T-helper 22 cell (primary cell): ENCODE results near the gene CEP104.
"Not testable (repeated sequence)": the region's sequence is repeated elsewhere in the genome, so short reads cannot be mapped to it uniquely, and the experiment has no call there.

Source experiments
- DNase-seq: peaks from one replicate; pipeline ENCODE4 v3.0.0-alpha.2; 2020; ENCODE audit warnings: low read depth

The CEP104 gene

DNA sequence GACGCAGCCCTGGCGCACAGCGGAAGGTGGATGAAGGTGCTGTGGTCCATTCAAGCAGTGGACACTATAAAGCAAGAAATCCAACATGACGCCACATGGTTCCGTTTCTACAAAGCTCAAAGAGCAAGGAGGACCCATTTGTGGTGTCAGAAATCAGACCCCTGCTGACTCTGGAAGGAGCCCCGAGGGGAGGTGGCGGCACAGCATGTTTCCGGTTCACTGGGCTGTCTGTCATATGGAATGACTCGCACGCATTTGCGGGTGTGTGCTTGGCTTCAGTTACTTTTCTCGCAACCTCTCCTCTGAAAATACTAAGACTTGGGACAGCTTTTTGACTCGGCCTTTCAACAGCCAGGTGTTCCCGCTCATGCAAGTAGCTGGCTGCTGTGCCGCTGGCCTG, 31.7 kb downstream of the CEP104 start:
- DNase-seq: no peak

DNA sequence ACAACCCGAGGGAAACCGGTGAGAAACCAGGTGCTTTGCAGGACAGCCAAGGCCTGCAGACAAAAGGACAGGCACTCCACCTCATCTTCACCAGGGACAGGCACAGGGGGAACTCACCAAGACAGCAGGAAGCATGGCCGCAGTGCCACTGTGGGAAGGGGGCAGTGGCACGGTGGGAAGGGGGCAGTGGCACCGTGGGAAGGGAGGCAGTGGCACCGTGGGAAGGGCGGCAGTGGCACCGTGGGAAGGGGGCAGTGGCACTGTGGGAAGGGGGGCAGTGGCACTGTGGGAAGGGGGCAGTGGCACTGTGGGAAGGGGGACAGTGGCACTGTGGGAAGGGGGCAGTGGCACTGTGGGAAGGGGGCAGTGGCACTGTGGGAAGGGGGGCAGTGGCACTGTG, 32.4 kb downstream of the CEP104 start:
- no peak for DNase-seq

DNA sequence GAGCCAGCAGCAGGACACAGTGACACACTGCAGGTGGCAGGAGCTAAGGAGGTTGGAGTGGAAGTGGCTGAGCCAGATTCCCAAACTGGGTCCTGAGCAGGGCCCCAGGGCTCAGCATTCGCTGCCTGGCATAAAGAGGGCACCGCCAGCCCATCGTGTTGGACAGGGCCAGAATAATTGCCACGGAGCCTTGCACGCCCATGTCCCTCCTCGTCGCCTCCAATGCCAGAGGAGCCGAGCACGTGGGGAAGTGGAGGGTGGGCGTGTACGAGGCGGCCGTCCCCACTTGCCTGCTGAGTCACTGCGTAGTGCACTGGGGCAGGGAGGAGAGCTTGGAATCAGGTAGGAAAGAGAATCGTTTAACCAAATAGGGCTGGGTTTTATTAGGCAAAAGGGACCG, 34.6 kb downstream of the CEP104 start:
- no peak for DNase-seq

DNA sequence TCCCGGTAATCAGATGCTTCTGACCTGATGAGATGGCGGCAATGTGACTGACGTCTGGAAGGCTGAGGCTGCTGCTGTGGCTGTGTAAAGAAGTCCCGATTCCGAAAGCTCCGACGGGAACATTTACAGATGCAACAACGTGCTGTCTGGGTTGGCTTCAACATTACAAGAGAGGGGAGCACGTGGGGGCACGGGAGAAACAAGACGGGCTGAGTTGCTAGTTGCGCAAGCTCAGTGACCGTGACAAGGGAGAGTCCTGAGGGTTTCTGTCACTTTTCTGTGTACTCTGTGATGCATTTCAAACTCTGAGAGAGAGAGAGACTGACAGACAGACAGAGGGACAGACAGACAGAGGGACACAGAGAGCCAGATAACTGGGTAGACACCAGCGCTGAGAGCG, 35.1 kb downstream of the CEP104 start:
- no peak for DNase-seq

DNA sequence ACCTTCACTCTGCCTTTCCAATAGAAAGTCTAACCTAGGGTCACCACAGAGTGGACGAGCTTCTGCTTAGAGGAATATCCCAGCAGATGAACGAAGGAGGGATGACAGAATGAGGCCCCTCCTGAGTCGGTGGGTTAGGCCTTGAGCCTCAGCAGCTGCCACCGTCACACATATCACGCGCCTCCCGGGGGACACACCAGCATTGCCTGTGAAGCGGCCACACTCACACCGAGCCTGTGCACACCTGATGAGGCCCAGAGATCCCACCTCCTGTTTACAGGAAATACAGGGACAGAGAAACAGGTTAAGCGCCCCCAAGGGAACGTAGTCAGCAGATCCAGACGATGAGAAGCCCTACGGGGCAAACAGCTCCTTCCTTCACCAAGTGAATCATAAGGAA, 35.6 kb downstream of the CEP104 start:
- DNase-seq: no peak

DNA sequence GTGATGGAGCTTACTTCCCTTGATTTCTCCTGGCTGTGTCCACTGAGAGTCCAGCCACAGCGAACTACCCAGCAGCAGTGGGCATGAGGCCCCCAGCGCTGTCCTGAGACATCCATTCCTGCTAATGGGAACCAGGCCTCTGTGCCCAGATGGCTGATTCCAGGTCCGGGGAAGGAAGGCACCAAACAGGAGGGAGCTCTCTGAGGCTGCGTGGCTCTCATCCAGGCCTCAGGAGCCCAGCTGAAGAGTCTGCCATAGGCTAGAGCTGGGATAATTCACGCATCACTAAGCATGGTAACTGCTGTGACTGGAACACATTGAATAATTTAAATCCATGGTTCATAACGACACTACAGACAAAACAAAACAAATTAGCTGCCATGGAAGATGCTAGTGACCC, 36.0 kb downstream of the CEP104 start:
- no peak for DNase-seq

DNA sequence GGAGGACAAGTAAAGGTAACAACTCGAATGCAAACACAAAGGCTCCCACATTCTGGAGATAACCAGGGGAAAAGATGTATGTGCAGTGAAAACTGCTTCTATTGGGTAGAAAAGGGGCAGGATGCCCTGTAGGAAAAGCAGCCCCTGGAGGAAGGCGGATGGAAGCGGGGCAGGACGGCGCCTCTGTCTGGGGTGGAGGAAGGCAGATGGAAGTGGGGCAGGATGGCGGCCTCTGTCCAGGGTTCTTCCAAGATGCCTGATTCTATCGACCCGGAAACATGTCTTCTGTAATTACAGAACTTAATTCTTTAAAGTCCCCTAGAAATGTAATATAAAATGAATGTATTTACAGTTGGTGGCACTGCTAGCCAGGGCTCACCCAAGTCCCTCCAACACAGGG, 36.7 kb downstream of the CEP104 start:
- DNase-seq: no peak

DNA sequence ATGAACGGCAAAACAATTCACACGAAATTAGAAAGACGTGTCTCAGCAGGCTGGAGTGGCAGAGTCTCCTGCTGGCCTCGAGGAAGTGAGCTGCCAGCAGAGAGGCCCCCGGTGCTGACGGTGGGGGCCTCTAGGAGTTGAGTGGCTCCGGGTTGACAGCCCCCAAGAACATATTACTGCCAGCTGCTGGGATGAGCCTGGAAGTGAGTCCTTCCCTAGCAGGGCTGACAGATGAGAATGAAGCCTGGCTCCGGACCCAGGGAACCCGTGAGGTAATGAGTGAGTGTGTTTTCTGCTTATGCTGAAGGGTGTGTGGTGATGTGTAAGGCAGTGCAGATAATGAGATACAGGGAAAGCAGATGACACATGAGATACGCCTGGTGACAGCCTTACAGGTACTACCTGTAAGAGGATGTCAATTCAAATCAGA, 37.2 kb downstream of the CEP104 start:
- no peak for DNase-seq

DNA sequence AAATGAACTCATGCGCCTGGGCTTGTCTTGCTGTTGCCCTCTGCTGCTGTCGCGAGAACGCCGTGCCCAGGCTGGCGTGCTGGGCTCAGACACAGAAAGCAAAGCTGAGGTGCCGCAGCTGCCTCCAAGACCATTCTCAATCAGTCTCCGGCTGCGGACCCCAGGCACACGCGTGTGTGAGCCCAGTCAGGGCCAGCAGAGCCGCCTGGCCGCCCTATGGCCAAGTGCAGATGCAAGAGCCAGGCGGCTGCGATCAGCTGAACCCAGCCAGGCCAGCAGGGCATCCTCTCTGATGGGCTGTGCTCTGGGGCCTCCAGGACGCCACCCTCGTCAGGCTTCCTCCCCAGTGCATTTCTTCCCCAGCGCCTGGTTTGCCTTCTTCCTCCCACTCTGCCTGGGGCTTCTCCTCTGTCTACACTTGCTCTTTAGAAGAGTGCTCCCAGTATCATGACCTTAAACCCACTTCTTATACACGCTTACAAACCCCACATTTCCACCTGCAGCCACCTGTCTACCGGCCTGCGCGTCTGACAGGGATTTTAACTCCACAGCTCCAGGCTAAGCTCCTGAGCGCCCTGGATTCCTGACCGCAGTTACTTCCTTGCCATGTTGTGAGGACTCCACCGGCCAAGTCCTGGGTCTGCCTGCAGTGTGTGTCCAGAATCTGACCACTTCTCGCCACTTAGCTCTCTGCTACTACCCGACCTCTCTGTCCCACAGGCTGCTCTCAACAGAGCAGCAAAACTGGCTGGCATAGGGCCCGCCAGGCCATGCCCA, 39.0 kb downstream of the CEP104 start:
- DNase-seq: no peak

DNA sequence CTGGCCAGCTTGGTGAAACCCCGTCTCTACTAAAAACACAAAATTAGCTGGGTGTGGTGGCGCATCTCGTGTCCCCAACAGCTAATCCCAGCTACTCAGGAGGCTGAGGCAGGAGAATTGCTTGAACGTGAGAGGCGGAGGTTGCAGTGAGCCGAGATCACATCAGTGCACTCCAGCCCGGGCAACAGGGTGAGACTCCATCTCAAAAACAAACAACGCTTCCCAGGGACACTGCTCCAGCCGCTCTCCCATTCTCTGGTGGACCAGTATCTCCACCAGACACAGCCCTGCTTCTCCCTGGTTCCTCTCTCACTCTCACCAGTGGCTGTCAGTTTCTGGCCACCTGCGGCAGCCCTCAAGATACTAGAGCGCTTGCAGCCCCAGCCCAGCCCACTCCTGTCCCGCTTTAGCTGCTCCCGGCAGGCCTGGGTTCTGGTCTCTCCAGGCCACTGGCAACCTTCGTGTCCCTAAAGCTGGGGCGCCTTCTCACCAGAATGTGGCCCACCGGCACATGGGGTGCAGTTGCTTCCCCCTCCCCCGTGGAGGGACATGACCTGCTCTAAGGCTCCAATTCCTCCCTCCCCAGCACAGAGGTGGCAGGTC, 39.8 kb downstream of the CEP104 start:
- DNase-seq: no peak

DNA sequence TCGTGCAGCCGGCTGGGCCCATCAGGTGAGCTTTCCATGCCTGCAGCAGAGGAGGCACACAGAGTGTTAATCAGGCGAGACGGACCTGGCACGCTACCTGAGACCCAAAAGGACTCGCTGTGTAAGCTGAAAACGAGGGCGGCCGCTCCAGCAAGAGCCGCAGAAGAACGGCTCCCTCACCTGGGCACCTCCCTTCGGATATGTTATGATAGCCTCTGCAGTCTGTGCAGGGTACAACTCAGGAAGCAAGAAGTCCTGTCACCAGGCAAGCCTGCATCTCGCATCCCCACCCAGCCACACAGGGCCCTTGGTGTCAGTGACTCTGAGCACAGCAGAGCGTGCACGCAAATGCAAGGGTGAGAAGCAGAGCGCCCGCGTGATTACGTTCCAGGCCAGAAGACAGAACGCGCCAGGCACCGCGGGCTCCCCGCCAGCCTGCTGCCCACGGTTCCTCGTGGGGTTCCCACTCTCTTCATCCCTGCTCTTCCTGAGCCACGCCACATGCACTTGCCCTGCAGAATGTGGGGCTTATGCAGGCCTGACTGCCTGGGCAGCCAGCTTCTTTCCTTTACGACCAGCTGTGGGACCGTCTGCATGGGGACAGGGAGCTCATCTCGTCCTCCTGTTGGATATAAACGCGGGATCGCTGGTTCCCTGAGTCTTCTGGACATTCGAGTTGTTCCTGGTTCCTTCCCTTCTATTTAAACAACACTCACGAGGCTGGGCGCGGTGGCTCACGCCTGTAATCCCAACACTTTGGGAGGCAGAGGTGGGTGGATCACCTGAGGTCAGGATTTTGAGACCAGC, 40.5 kb downstream of the CEP104 start:
- no peak for DNase-seq

DNA sequence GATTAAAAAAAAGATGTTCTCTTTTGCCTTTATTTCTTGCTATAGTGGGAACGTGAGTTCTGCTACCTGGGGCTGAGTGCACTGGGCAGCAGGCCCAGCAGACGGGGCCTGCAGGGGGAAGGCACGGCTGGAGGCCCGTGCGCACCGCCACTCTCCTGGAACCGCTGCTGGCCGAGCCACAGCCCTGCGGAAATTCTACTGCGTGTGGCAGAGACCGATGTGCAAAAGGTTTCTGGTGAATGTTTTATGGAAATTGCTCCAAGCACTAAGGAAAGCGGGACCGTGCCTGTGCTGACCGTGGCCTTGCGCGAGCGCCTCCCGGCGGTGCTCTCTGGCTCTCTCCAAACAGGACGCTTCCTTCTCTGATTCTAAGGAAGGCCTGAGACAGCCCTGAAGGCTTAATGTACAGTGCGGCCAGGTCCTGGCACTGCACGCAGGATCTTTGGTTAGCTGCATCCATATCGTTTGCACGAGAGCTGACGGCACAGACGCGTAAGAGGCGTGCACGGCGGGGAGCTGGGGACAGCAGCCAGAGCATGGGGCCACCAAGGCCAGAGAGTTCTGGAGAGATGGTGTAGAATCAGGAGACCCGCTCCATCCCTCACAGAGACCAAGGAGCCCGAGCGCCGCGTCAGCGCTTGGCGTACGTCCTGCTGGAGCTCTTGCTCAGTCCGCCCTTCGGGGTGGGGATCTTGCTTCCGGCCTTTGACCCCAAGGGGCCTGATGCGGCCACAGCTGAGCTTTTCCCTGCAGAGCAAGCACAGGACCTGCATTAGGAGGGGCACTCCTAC, 42.0 kb downstream of the CEP104 start:
- no peak for DNase-seq

DNA sequence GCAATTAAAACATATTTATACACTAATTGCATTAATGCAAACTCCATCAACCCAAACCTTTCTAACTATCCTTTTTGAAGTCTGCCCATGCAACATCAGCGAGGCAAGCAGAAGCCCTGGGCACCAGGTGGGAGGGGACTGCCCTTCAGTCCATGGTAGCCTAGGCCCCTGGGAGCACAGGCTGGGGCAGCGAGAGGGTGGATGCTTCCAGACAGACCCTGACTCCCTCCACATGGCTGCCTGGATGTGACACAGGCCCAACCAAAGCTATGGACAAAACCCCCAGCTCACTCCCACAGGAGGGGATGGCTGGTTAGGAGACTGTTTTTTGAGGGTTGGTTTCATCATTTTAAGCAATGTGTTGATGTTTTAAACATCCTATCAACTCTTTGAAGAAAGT, 42.9 kb downstream of the CEP104 start:
- DNase-seq: no peak

DNA sequence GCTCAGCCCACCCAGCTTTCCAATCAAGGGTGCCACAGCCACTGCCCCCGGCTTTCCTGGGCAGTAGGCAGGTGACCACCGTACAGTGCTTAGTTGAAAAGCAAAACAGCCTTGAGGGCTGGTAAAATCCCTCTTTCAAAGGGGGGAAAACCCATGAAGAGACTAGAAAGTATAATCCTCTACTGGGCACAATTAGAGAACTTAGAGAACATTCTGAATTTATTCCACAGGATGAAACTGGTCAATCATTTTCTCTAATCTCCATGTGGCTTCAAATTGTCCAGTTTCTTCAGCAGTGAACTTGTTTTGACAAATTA, 45.5 kb downstream of the CEP104 start:
- no peak for DNase-seq

DNA sequence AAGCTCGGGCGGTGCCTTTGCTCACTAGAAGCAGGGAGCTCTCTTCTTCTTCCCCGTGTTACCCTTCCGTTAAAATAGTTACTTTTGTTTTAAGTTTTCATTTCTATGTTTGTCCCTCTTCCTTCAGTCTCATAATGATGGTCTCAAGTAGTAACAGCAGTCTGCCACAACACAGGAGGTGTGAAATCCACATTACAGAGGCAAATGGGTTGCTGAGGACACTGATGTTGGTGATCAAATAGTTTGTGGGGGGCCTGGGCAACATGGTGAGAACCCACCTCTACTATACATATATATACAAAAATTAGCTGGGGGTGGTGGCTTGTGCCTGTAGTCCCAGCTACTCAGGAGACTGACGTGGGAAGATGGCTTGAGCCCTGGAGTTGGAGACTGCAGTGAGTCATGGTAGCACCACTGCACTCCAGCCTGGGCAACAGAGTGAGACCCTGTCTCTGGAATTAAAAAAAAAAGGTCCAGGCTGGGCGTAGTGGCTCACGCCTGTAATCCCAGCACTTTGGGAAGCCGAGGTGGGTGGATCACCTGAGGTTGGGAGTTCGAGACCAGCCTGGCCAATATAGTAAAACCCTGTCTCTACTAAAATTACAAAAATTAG, 46.8 kb downstream of the CEP104 start:
- not testable (repeated sequence) for DNase-seq

DNA sequence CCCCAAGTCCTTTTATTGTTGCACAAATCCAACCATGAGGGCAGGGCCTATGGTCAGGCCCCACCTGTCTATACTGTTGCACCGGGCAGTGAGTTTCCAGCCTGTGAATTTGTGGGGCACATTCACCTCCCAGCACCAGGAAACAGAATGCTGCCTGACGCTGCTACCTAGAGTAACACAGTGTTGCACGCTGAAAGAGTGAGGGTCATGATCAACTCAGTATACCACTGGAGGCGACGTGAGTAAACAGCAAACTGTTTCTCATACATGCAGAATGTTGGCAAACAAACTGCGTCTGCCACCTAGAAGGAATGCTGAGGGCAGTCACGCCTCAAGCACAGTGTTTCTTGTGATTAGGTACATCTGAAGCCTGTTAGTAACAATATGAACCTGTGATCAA, 47.3 kb downstream of the CEP104 start:
- DNase-seq: no peak

DNA sequence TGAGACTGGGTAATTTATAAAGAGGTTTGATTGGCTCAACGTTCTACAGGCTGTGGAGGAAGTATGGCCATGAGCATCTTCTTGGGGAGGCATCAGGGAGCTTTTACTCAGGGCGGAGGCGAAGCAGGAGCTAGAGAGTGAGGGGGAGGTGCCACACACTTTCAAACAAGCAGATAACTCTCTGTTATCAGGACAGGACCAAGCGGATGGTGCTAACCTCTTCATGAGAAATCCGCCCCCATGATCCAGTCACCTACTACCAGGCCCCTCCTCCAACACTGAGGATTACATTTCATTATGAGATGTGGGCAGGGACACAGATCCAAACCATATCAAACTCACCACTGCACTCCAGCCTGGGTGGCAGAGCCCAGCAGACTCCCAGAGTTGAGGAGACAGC, 49.2 kb downstream of the CEP104 start:
- no peak for DNase-seq

DNA sequence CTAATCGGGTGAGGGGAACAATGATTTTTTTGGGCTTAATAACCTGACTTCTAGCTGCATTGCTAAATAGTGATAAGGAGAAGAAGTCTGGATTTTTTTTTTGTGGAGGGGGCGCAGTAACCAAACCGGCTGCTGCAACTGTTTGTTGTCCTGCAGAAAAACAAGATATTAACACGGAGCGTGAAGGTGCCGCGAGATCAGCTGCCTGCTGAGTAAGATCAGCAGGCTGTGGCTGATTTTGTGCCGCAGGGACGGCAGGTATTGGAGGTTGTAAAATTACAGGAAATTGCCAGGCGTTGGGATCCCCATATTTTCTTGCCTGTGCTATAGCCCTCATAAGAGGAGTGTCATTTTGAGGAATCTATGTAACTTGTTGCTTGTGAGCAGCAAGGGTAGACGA, 52.0 kb downstream of the CEP104 start:
- DNase-seq: no peak

DNA sequence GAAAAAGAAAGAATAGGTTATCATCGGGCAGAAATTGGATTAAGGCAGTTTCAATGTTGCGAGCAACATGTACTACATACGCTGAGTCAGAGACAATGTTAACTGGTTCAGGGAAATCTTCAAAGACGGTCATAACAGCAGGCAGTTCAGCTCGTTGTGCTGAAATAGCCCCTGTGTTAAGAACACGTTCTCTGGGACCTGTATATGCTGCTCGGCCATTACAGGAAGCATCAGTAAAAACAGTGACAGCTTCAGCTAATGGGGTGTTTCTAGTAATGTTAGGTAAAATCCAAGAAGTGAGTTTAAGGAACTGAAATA, 52.4 kb downstream of the CEP104 start:
- DNase-seq: not testable (repeated sequence)

DNA sequence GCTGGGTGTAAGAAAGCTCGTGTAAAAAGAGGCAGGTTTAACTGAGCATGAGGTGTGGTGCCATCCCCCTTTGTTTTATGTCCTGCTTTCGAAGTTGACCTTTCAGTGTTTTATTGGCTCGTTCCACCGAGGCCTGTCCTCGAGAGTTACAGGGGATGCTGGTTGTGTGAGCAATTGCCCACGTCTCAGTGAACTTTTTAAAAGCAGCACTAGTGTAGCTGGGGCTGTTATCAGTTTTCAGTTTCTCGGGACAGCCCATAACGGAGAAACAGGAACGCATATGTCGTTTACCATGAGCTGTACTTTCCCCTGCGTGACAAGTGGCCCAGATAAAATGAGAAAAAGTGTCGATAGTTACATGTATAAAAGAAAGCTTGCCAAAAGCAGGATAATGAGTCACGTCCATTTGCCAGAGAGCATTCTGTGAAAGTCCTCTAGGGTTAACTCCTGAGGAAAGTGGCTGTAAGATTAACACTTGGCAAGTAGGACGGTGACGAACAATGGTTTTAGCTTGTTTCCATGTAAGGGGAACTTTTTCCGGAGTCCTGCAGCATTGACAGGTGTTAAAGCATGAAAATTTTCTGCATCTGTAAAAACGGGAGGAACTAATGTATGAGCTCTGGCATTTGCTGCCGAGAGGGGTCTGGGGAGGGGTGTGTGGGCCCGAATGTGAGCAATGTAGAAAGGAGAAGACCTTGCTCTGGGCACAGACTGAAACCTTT, 52.9 kb downstream of the CEP104 start:
- no peak for DNase-seq

DNA sequence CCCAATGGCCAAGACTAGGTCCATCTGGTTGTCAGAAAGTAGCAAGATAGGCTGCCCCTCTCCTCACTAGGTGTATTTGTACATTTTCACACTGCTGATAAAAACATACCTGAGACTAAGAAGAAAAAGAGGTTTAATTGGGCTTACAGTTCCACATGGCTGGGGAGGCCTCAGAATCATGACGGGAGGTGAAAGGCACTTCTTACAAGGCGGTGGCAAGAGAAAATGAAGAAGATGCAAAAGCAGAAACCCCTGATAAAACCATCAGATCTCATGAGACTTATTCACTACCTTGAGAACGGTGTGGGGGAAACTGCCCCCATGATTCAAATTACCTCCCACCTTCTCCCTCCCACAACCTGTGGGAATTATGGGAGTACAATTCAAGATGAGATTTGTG, 56.2 kb downstream of the CEP104 start:
- DNase-seq: not testable (repeated sequence)
